GM08714 (cell line): Measurements from ENCODE around the gene RPL18A.

ENCODE experiments used
- H3K4me3 ChIP-seq: fragments of 200-500 bp; sonication (Bioruptor generic); 2 replicates; pipeline ENCODE4 v1.5.1; 2014; ENCODE audit warnings: mild to moderate bottlenecking, low read length, inconsistent platforms
- ZNF274 ChIP-seq: IDR thresholded peaks from 2 replicates; pipeline ENCODE4 v1.6.1; 2012; ENCODE audit warnings: mild to moderate bottlenecking, low read depth, low read length

Gene RPL18A

GRCh38 chr19:17854061-17854460, 5.6 kb upstream of the RPL18A start:
- no peak for TF ChIP-seq ZNF274

GRCh38 chr19:17855280-17856152, 4.2 kb upstream of the RPL18A start:
- no peak for TF ChIP-seq ZNF274
- H3K4me3 ChIP-seq, result no peak overlapping the region

More at GRCh38 chr19:17854061-17854460, 5.6 kb upstream of the RPL18A start:
- no peak overlapping the region for H3K4me3 ChIP-seq

GRCh38 chr19:17860331-17860992, 752 bp downstream of the RPL18A start:
- H3K4me3 ChIP-seq, result peak overlapping the region; percentile 80
- TF ChIP-seq ZNF274, result no peak

DNA sequence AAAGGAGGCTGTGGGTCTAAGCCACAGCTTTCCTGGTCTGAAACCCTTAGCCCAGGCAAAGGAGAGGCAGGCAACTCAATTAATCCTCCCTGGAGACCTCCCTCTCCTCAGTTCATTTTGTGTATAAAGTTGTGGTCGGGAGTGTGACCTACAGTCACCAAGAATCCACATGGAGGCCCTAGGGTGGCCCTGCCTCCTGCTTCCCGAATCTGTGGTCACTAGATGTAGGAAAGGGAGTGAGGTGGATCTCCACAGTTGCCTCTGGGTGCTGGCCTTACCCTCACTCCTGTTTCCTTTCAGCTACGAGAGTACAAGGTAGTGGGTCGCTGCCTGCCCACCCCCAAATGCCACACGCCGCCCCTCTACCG, 1.3 kb downstream of the RPL18A start:
- TF ChIP-seq ZNF274, result no peak
- peak overlapping the region; percentile 80 for H3K4me3 ChIP-seq

DNA sequence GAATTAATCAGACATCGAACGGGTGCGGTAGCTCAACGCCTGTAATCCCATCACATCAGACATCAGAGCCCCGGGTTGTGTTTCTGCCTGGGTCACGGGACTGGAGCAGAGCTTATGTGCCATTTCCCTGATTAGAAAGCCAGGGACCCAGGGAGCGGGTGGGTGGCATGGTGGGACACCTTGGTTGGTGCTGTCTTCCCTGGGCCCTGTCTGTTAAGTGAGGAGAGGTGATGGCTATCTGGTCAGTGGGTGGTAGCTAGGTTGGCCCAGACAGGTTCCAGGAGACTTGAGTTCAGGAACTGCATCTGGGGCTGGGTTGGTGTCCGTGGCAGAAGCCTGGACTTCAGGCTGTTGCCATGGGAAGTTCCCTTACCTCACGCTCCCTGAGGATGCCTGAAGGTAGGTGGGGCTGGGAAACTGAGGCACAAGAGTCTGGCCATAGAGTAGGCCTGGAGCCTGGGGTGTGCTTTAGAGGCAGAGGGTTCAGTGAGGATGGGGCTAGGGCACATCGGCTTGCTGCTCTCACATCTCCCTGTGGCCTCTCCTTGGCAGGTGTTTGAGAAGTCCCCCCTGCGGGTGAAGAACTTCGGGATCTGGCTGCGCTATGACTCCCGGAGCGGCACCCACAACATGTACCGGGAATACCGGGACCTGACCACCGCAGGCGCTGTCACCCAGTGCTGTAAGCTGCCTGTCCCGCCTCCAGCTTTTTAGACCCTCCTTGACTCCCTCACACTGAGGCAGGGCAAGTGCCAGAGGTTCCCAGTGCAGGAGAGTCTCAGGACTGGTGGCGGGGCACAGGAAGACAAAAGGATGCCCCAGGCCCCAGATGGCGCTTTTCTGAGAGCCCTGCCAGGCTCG, 2.1 kb downstream of the RPL18A start:
- no peak for TF ChIP-seq ZNF274
- H3K4me3 ChIP-seq, result peak overlapping the region; percentile 80; the same call in 1 of the 2 replicates

GRCh38 chr19:17862711-17863519, 3.2 kb downstream of the RPL18A start:
- TF ChIP-seq ZNF274, result no peak
- H3K4me3 ChIP-seq, result no peak overlapping the region

GRCh38 chr19:17863520-17864182, 3.9 kb downstream of the RPL18A start:
- no peak for TF ChIP-seq ZNF274
- H3K4me3 ChIP-seq, result no peak overlapping the region

DNA sequence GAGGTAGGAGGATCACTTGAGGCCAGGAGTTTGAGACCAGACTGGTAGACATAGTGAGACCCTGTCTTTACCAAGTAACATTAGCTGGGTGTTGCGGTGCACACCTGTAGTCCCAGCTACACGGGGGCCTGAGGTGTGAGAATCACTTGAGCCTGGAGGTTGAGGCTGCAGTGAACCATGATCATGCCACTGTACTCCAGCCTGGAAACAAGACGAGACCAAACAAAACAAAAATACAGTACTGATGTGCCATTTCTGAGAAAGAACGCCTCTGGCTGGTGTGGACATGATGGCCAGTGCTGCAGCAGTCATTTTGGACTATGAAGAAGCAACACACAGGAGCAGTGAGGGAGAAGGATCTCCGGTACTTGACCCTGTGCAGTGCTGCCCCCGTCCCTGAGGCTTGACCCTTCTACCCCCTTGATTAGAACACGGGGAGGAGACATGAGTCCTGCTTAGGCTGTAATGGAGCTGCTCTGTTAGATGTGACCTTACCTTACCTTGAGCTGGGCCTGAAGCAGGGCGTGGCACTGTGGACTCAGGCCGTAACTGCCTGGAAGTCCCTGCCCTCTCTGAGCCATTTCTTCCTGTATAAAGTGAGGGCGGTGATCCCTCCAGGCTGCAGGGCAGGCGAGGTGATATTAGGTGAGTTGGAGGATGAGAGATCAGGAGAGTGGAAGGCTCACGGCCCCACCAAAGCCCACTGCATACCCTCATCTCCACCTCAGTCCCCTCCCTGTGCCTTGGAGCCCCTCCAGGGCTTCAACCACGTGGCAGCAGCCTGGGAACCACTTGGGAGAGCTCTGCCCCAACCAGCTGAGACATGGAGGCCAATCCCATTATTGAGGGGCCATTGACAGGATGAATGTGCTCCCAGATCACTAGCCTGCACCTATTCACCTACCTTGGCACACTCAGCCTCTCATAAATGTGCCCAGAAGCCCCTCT, 5.9 kb downstream of the RPL18A start:
- H3K4me3 ChIP-seq, result no peak overlapping the region
- no peak for TF ChIP-seq ZNF274

- no peak overlapping the region for H3K4me3 ChIP-seq
- no peak for TF ChIP-seq ZNF274
Observed at GRCh38 chr19:17866312-17866963, 6.7 kb downstream of the RPL18A start.

GRCh38 chr19:17866964-17867486, 7.3 kb downstream of the RPL18A start:
- H3K4me3 ChIP-seq, result no peak overlapping the region
- no peak for TF ChIP-seq ZNF274

GRCh38 chr19:17868669-17869068, 9.0 kb downstream of the RPL18A start:
- no peak for TF ChIP-seq ZNF274

GRCh38 chr19:17869114-17869608, 9.5 kb downstream of the RPL18A start:
- no peak for TF ChIP-seq ZNF274

More at GRCh38 chr19:17868669-17869068, 9.0 kb downstream of the RPL18A start:
- H3K4me3 ChIP-seq, result no peak overlapping the region

More at GRCh38 chr19:17869114-17869608, 9.5 kb downstream of the RPL18A start:
- H3K4me3 ChIP-seq, result no peak overlapping the region
